ELF-1 (cell line): ENCODE data around the gene TNFSF15.
"Not testable (repeated sequence)": the region's sequence is repeated elsewhere in the genome, so short reads cannot be mapped to it uniquely, and the experiment has no call there.

ENCODE experiments used
- DNase-seq: peaks from one replicate; pipeline ENCODE4 v3.0.0-alpha.2; 2016; ENCODE audit warnings: low read depth, low spot score

The TNFSF15 gene

DNA sequence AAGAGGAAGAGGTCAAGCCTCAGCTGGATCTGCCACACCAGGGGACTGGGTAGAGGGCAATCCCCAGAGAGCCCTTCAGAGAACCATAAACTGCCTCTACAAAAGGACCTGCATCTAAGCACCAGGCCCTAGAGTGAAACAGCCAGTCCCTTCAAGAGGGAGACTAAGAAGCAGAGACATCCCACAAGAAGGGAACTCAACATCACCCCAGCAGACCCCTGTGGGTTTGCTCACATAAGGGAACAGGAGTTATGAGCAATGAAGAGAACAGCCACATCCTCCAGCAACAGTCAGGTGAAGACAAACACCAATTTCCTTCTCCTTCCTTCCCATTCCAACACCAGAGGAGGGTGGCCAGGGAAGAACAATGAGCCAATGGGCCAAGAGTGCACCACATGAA is 48.9 kb downstream of the TNFSF15 start:
- DNase-seq: no peak

- DNase-seq: no peak
These were observed 51.3 kb downstream of the TNFSF15 start for GRCh38 chr9:114754581-114754980.

DNA sequence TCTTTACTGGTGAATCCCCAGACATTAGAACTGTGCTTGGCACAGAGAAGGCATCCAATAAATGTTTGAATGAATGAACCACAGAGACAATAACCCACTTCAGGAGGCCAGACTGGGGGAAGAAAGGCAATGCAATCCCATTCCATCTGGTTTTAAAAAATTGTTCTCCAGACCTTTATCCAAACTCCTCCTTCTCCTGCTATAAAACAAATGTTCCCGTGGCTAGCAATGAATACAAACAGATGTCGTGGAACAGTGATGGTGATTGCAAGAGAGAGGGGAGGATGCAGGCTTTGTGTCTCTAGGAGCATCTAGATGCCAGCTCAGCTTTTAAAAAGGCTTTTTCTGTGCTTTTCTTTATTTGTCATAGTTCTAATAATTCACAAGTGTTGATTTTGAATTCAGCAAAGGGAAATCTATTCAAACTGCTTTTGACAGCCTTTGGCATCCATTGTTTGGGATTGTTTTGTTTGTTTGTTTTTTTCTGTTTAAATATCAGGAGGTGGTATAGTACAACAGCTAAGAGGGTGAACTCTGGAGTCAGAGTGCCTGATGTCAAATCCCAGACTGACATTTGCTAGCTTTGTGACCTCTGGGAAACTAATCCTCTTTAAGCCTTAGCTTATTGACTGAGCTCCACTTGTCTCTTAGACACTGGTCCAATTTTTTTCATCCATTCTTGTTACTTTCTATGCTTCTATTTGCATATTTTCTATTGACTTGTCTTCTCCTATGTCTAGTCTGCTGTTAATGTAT is 59.1 kb downstream of the TNFSF15 start:
- no peak for DNase-seq

DNA sequence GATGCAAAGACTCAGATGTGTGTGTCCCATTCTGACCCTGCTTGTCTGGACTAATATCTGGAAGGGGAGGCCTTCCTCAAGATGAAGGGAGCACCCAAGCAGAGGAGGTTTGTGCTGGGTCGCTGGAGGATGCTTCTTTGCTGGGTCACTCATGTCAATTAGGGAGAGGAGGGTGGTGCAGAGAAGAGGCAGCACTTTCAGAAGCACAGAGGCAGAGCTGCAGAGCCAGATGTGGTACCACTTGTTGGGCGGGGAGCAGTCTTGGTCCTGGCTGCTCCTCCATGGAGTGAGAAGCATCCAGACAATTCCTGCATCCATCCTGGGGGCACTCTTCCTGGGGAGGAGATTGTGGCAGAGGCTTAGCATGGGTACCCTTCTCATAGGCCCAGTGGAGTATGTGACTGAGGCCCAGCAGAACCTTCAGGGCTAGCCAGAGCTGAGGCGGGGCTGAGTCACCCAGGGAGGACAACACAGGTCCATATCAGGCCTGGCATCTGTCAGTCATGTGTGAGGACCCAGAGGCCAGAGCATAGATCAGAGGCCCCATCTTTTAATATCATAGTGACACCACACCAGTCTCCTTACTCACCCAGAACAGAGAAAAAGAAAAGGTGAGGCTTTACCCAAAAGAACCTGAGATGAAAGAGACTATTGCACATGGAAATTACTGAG is 59.8 kb downstream of the TNFSF15 start:
- DNase-seq: no peak

DNA sequence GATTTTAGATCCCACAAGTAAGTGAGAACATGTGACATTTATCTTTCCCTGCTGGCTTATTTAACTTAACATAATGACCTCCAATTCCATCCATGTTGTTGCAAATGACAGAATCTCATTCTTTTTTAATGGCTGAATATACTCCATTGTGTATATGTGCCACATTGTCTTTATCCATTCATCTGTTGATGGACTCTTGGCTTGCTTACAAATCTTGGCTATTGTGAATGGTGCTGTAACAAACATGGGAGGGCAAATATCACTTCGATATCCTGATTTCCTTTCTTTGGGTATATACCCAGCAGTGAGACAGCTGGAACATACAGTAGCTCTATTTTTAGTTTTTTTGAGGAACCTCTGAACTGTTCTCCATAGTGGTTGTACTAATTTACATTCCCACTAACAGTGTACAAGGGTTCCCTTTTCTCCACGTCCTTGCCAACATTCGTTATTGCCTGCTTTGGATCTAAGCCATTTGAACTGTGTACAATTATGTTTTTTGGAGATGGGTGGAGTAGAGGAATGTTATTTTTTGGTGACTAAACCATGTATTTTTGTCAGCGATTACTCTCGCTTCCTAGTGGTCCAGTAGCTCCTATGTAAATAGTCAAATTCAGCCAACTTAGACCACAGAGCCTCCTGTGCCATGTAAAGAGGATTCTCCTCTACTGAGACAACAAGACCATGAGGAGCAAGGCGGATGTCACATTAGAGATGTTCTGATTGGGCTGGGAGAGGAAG is 60.6 kb downstream of the TNFSF15 start:
- DNase-seq: no peak

DNA sequence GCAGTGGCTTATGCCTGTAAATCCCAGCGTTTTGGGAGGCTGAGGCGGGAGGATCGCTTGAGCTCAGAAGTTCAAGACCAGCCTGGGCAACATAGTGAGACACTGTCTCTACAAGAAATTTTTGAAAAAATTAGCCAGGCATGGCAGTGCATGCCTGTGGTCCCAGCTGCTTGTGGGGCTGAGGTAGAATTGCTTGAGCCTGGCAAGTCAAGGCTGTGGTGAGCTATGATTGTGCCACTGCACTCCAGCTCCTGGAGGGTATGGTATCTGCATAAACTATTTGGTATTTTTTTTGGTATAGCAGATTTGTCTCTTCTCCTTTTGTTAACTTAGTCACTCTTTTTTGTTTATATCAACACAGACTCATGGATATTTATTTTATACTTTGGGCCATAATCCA is 62.4 kb downstream of the TNFSF15 start:
- DNase-seq: no peak

DNA sequence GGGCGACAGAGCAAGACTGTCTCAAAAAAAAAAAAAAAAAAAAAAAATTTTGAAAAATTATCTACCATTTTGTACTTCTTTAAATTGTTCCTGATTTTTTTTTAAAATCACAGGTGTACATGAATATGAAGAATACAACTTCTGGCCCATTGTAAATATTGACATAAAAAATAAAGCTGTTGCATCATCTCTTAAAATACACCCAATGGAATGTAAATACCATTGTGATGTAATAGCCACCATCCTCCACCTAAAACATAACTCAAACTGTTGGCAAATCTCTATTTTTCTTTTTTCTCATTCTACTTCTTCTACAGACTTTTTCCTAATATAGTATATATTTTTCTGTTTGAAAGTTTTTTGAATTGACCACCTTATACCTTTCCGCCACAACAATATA is 62.9 kb downstream of the TNFSF15 start:
- no peak for DNase-seq

GRCh38 chr9:114741521-114741920 is 64.3 kb downstream of the TNFSF15 start:
- DNase-seq: not testable (repeated sequence)

DNA sequence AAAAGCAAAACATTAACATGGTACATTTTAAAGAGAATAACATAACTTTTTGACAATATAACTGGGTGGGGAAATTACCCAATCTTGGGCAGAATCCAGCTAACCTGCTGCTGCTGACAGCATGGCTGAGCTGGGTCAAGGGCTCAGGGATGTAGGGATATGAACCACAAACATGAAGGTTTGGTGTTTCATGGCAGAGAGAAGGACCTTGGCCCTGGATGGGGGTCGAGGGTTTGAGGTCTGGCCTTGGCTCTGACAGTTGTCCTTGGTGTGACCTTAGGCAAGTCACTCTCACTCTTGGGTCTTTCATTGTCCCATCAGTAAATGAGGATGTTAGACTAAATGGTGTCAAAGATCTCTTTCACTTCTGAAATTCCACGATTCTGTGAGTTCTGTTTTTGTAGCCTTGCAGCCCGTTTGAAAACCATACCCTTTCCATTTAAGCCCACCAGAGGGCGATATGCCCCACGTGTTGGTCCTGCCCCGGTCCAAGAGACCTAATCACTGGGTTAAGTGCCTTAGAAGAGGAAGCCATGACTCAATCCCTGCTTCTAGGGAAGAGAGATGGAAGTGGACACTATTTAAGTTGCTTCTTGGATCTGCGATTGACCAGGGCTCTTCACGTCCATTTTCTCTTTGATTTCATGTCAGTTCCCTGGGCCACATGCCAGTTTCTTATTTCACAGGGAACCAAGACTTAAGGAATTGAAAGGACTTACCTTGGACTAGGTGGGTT is 67.1 kb downstream of the TNFSF15 start:
- peak; percentile 86 for DNase-seq

DNA sequence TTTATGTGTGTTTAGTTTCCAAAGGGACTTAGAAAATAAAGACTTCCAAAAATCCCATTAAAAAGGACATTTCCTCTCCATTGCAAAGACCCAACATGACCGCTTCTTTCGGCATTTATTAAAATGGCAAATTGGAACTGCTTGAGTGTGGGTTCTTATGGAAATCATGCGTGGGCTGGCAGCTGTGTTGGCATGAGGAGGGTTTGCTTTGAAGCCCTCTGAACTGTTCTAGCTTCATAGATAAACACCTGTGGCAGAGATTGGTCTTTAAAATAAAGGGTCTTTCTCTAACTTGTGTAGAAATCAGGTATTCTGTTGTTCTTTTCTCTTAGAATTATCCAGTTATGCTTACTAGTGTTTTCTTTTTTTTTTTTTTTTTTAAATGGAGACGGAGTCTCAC is 68.0 kb downstream of the TNFSF15 start:
- no peak for DNase-seq

DNA sequence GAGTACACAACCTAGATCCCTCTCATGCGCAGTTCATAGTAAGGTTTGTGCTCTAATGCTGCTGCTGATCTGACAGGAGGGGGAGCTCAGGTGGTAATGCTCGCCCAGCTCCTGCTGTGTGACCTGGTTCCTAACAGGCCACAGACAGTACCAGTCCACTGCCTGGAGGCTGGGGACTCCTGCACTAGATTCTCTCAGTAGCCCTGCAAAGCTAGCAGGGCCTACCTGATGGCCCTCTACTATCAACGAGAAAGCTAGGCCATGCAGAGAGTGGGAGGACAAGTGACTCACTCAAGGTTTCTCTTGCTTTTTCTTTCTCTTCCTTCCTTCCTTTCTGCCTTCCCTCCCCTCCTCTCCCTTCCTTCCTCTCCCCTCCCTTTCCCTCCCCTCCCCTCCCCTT is 68.7 kb downstream of the TNFSF15 start:
- DNase-seq: peak; percentile 14

- DNase-seq: no peak
These were observed 70.1 kb downstream of the TNFSF15 start for GRCh38 chr9:114735704-114736103.

DNA sequence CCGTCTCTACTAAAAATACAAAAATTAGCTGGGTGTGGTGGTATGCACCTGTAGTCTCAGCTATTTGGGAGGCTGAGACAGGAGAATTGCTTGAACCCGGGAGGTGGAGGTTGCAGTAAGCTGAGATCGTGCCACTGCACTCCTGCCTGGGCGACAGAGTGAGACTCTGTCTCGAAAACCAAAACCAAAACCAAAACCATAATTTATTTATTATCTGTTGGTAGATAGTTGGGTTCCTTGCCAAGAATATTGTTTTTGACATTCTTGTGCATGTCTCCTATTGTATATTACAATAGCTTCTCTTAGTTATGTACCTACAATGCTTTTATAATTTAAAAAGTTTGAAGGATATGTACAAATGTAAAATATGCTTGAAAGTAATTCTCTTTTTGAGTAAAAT is 70.7 kb downstream of the TNFSF15 start:
- DNase-seq: not testable (repeated sequence)
